SJSA1 (cell line): ENCODE measurements around the gene GALNT5. TPM values are rescaled to one million over a fixed set of nuclear protein-coding genes. Genes with fewer than 3 reads are reported as not detected.

Experiments
- DNase-seq, 2 experiments: peaks; one replicate each; pipeline ENCODE4 v3.0.0-alpha.2; 2015 to 2020; ENCODE audit warnings: low spot score in 2 of 2, low read depth in 1 of 2
- H3K27ac ChIP-seq: fragments of 250-450 bp; sonication (Bioruptor Pico); 2 replicates; pipeline ENCODE4 v1.5.1; 2020; ENCODE audit warnings: mild to moderate bottlenecking, moderate library complexity
- H3K27me3 ChIP-seq: fragments of 250-450 bp; sonication (Bioruptor Pico); replicated peaks from 2 replicates; pipeline ENCODE4 v1.5.1; 2020; ENCODE audit warnings: mild to moderate bottlenecking, moderate library complexity
- H3K36me3 ChIP-seq: fragments of 250-450 bp; sonication (Bioruptor Pico); 2 replicates; pipeline ENCODE4 v1.5.1; 2020; ENCODE audit warnings: mild to moderate bottlenecking
- H3K4me1 ChIP-seq: fragments of 250-450 bp; sonication (Bioruptor Pico); replicated peaks from 2 replicates; pipeline ENCODE4 v1.6.1; 2021; ENCODE audit warnings: mild to moderate bottlenecking
- H3K4me3 ChIP-seq: fragments of 250-450 bp; sonication (Bioruptor Pico); 2 replicates; pipeline ENCODE4 v1.5.1; 2020; ENCODE audit warnings: mild to moderate bottlenecking
- H3K9me3 ChIP-seq: fragments of 250-450 bp; sonication (Bioruptor Pico); replicated peaks from 2 replicates; pipeline ENCODE4 v1.5.1; 2020; ENCODE audit warnings: mild to moderate bottlenecking
- total RNA-seq: library from RNA; depleted of rRNA; stranded (reverse); fragments of >200 nt; shearing (Covaris generic); gene quantifications from 2 replicates; pipeline ENCODE4 v1.2.3, GENCODE V29; 2014; rRNA removed

Gene GALNT5
- total RNA-seq, 1 experiment from 2014 or later: 2.7 TPM

- no peak overlapping the region for H3K27ac ChIP-seq
- H3K27me3 ChIP-seq: no peaks in the 10 kb centered on the region
- no peaks in the 10 kb centered on the region; the same call in 1 of the 2 replicates for H3K9me3 ChIP-seq
- H3K36me3 ChIP-seq: no peaks in the 10 kb centered on the region
- DNase-seq: no peak
- no peak overlapping the region for H3K4me3 ChIP-seq
- no peaks in the 10 kb centered on the region for H3K4me1 ChIP-seq
These were observed 106.2 kb downstream of the GALNT5 start for GRCh38 chr2:157363612-157364101.

Other genes starting within 250 kb of the GALNT5 start
- not detected in 2 replicates for gene ERMN, start 68.1 kb downstream of the GALNT5 start, total RNA-seq
- gene CYTIP, start 186.4 kb downstream of the GALNT5 start, total RNA-seq: not detected in 2 replicates